ENCODE data around the gene ARPC5. TPM values are rescaled to one million over a fixed set of nuclear protein-coding genes. Genes with fewer than 3 reads are reported as not detected.

The ARPC5 gene
- total and polyA plus RNA-seq, 2 of the 8 experiments (the other 6 are each of a cell fraction or from before 2014, with no cell fraction given), result 24.0 to 60.8 TPM

GRCh38 chr1:183612407-183612806, 23.2 kb downstream of the ARPC5 start:
- no peak overlapping the region for H3K14ac ChIP-seq (ENCODE audit: insufficient read length)
- H3K79me1 ChIP-seq (ENCODE audit: low read depth, low read length), result no peaks in the 10 kb centered on the region
- H3K18ac ChIP-seq (ENCODE audit: extremely low read depth, low read length), result no peak overlapping the region
- no peak overlapping the region for H2BK20ac ChIP-seq (ENCODE audit: low read length)
- no peak overlapping the region for H2BK12ac ChIP-seq (ENCODE audit: low read depth, low read length)
- H3K56ac ChIP-seq (replicated peaks; ENCODE audit: insufficient read length, low read depth, low read length), result no peak overlapping the region
- DNase-seq (ENCODE audit: low read depth in 1 of 2, low spot score in 2 of 2) (no peak), FAIRE-seq (no peak)
- H3K79me2 ChIP-seq (ENCODE audit: control insufficient read depth in 1 of 2, insufficient read depth in 2 of 2, low read length in 2 of 2), result no peaks in the 10 kb centered on the region
- ChIA-PET CTCF (ENCODE audit: partially characterized antibody) (no interaction called here), POLR2A (ENCODE audit: partially characterized antibody) (no interaction called here)
- no peak overlapping the region for H2BK120ac ChIP-seq (replicated peaks; ENCODE audit: low read depth, low read length)
- 82% methylated on average over 3 of the region's 3 CpGs; no CpG with 5 or more reads in 1 of the 2 experiments for WGBS, 2 experiments (ENCODE audit: extremely low coverage in 1 of 2, insufficient coverage in 1 of 2, insufficient read length in 1 of 2, insufficient replicate concordance in 2 of 2, low coverage in 1 of 2, low lambda C conversion rate in 2 of 2, missing lambda C conversion rate in 1 of 2)
- no peak overlapping the region for H2AFZ ChIP-seq (ENCODE audit: low read length)
- H3K27ac ChIP-seq (ENCODE audit: low read depth, low read length), result no peak overlapping the region
- H4K20me1 ChIP-seq (replicated peaks in 1 of 2; ENCODE audit: control insufficient read depth in 1 of 2, insufficient read depth in 2 of 2, low read length in 2 of 2), result no peaks in the 10 kb centered on the region
- no peaks in the 10 kb centered on the region for H3K27me3 ChIP-seq (replicated peaks in 1 of 4; ENCODE audit: control insufficient read depth in 3 of 4, extremely low read depth in 1 of 4, insufficient read depth in 3 of 4, low read length in 3 of 4)
- H2BK15ac ChIP-seq (ENCODE audit: low read length), result no peak overlapping the region
- H3K4me3 ChIP-seq (ENCODE audit: extremely low read depth in 1 of 4, insufficient read depth in 2 of 4, low read depth in 3 of 4, low read length in 4 of 4), result no peak overlapping the region
- H2AK5ac ChIP-seq (ENCODE audit: low read depth, low read length), result no peak overlapping the region
- no peak overlapping the region for H3K9ac ChIP-seq (replicated peaks in 1 of 4; ENCODE audit: extremely low read depth in 1 of 4, low read depth in 3 of 4, low read length in 3 of 4)
- H3K4me2 ChIP-seq (ENCODE audit: insufficient read depth in 1 of 2, low read depth in 2 of 2, low read length in 2 of 2), result no peak overlapping the region
- H3K23ac ChIP-seq (ENCODE audit: insufficient read length), result no peak overlapping the region
- no peaks in the 10 kb centered on the region for H3K23me2 ChIP-seq (ENCODE audit: low read depth, low read length)
- H4K91ac ChIP-seq (replicated peaks; ENCODE audit: insufficient read length, low read length), result no peak overlapping the region
- no peaks in the 10 kb centered on the region for H3K4me1 ChIP-seq (replicated peaks in 1 of 4; ENCODE audit: control insufficient read depth in 3 of 4, insufficient read depth in 4 of 4, low read length in 3 of 4)
- H4K8ac ChIP-seq (ENCODE audit: extremely low read depth, insufficient read depth, low read length), result no peak overlapping the region
- no peaks in the 10 kb centered on the region for H3K36me3 ChIP-seq (ENCODE audit: control insufficient read depth in 2 of 4, insufficient read depth in 4 of 4, low read length in 3 of 4)
- no peak overlapping the region for H2BK5ac ChIP-seq (ENCODE audit: low read depth, low read length)
- H3K4ac ChIP-seq (replicated peaks; ENCODE audit: insufficient read length, low read depth, low read length), result no peak overlapping the region
- H4K5ac ChIP-seq (ENCODE audit: insufficient read length, low read depth, low read length), result no peak overlapping the region
- H3K9me3 ChIP-seq (ENCODE audit: insufficient read depth in 2 of 2, low read depth in 1 of 2, low read length in 1 of 2), result no peaks in the 10 kb centered on the region
- TF ChIP-seq EZH2 (IDR thresholded peaks at IDR 0.05; ENCODE audit: low read depth, low read length, severe bottlenecking) (no peak), TAF7 (optimal IDR thresholded peaks at IDR 0.05; ENCODE audit: borderline replicate concordance, low read depth, low read length) (no peak), POLR2A (IDR thresholded peaks at IDR 0.05; ENCODE audit: control extremely low read depth in 1 of 2, low read depth in 2 of 2, low read length in 2 of 2) (no peak), ASH2L (IDR thresholded peaks at IDR 0.05; ENCODE audit: low read length) (no peak), CTBP2 (IDR thresholded peaks at IDR 0.05; ENCODE audit: borderline replicate concordance, insufficient read depth, insufficient read length, low read length) (no peak), ZNF274 (IDR thresholded peaks at IDR 0.05; ENCODE audit: borderline replicate concordance, extremely low read depth, low read length) (no peak), MAFK (IDR thresholded peaks at IDR 0.05; ENCODE audit: low read depth, low read length) (no peak), ATF3 (IDR thresholded peaks at IDR 0.05; ENCODE audit: insufficient read depth, low read depth, low read length) (no peak), BACH1 (IDR thresholded peaks at IDR 0.05; ENCODE audit: low read length) (no peak), GABPA (IDR thresholded peaks at IDR 0.05; ENCODE audit: borderline replicate concordance, insufficient read depth, low read length) (no peak), RXRA (IDR thresholded peaks at IDR 0.05; ENCODE audit: insufficient read depth, low read depth, low read length) (no peak), TBP (IDR thresholded peaks at IDR 0.05; ENCODE audit: low read depth, low read length) (no peak), BRCA1 (IDR thresholded peaks at IDR 0.05; ENCODE audit: low read depth, low read length) (no peak), SP1 (IDR thresholded peaks at IDR 0.05; ENCODE audit: low read depth, low read length) (no peak)
- TF ChIP-seq, protein P1, sequence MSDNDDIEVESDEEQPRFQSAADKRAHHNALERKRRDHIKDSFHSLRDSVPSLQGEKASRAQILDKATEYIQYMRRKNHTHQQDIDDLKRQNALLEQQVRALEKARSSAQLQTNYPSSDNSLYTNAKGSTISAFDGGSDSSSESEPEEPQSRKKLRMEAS (IDR thresholded peaks at IDR 0.05), result no peak
